ENCODE measurements around the gene CTNND1.

The CTNND1 gene

GRCh38 chr11:57764021-57764420 lies 2.4 kb downstream of the CTNND1 start:
- no peak for DNase-seq (ENCODE audit: low read depth in 2 of 2)

GRCh38 chr11:57764566-57764965 lies 3.0 kb downstream of the CTNND1 start:
- DNase-seq (ENCODE audit: low read depth in 2 of 2) = no peak

DNA sequence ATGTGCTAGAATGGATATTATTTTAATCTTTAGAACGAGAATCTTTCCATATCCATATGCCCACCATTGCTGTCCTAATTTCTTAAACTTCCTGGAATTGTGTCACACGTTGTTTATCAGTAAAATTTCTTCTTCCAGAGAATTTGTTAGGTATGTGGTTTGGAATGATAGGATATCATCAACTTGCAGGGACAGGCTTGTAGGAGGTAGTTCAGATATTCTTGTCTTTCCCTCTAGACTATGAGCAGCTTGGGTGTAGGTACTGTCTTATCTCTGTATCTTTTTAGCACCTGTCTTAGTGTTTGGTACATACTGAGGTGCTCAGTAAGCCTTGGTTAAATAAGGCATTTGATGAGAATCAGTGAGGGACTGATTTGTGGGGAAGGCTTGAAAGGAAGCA lies 3.4 kb downstream of the CTNND1 start:
- DNase-seq (ENCODE audit: low read depth in 2 of 2) = no peak

DNA sequence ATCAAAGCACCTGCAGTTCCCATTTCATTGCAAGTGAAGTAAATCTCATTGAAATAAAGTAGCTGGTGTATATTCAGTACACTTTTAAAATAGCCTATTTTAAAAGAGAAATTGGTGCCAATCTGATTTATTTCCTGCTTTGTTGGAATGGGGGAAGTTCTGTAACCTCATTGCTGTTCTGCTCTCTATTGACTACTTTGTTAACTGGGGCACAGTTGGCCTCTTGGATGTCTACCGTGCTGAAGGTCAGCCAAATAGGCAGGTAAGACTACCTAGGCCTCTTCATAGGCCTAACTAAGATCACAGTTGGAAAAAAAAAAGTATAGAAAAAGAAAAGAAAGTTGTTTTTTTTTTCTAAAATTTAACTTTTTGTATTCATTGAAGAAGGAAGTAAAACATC lies 9.2 kb downstream of the CTNND1 start:
- DNase-seq (ENCODE audit: low read depth in 2 of 2) = no peak

GRCh38 chr11:57771365-57771764 lies 9.8 kb downstream of the CTNND1 start:
- DNase-seq (ENCODE audit: low read depth in 2 of 2) = no peak

GRCh38 chr11:57772562-57772961 lies 11.0 kb downstream of the CTNND1 start:
- no peak for DNase-seq (ENCODE audit: low read depth in 2 of 2)

DNA sequence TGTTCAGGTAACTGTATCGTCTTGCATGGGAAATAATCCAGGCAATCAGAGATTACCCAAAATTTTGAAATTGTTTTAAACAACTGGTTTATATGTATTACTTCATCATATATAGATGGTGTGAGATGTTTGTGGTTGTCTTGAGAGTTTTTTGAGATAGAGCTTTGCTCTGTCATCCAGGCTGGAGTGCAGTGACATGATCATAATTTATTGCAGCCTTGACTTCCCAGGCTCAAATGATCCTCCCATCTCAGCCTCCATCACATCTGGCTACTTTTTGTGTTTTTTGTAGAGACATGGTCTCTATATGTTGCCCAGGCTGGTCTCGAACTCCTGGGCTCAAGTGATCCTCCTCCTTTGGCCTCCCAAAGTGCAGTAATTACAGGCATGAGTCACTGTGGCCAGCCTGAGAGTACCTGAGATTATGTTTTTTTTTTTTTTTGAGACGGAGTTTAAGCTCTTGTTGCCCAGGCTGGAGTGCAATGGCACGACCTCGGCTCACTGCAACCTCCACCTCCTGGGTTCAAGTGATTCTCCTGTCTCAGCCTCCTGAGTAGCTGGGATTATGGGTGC lies 11.5 kb downstream of the CTNND1 start:
- no peak for DNase-seq (ENCODE audit: low read depth in 2 of 2)

GRCh38 chr11:57775491-57775890 lies 13.9 kb downstream of the CTNND1 start:
- DNase-seq (ENCODE audit: low read depth in 2 of 2) = no peak

DNA sequence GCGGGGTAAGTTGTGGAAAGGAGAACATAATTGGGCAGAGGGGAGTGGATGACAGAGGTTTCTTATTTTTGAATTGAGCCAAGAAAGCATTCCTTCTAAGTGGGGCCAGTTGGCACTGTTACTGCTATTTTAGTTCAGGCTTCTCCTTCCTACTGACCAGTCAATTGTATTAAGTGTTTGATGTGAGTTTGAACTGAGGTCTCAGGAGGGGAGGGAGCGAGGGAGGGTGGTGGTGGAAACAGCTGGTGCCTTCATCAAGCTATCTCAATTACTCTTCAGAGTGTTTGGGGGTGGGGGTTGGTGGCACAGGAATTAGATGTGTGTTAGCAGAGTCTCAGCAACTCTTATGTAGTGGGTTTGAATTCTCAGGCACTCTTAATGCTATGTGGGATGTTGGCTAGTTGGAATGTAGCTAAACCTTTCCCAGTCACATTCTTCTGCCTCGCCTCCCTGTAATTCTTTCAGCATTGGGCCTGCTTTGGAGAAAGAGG lies 14.5 kb downstream of the CTNND1 start:
- DNase-seq (ENCODE audit: low read depth in 2 of 2) = no peak

DNA sequence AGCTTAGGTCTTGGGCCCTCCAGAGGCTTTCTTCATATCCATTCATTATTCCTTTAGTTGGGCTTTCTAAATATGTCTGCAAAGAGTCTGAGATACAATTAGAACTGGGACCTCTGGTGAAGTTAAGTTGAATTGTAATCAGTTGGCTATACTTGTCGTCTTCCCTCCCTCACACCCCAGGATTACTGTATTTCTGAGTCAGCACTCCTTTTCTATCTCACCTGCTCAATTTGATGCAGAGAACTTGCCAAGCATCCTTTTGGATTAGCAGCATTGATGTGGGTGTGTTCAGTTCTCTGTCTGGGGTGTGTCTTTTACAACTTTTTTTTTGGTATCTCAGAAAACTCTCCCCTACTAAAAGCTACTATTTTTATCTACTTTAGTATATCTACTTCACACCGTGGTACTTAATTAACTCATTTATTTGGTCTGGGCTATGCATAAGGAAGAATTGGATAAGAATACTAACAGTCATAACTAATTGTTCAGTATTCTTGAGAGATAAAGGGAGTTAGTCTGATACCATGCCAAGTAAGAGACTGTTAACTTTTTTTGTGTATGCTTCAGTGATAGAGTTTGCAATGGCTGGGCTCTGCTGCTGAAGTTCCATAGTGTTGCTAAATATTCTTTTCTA lies 15.1 kb downstream of the CTNND1 start:
- no peak for DNase-seq (ENCODE audit: low read depth in 2 of 2)

GRCh38 chr11:57777969-57778317 lies 16.3 kb downstream of the CTNND1 start:
- DNase-seq (ENCODE audit: low read depth in 2 of 2) = no peak

DNA sequence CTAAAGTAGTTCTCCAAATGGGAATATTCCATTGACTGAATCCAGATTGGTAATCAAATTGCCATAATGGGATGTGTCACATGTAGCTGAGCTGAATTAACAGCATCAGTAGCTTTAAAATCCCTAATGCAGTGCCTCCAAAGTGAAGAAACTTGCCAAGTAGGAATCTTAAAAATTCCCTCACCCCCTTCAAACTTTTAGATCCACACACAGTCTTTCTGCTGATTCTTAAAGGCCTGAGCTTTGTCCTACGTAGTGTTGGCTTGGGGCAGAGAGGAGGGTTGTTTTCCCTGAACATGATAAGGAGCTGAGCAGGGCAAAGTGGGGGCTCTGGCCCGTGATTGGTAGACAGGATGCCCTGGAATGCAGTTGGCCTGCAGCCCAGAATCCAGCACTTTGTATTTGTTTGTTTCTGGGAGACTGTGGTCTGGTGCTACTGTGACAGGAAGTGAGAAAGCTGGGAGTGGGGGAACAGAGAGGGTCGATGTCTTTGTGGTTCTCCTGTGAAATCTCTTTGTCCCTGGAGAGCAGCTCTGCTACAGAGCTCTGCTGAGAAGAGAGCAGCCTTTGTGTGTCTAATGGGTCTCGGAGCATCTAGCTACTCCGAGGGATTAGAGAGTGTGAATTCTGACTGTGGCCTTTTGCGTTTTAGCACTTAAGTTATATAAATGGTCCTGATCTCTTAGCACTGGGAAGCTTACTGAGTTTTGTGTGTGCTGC lies 16.9 kb downstream of the CTNND1 start:
- no peak for DNase-seq (ENCODE audit: low read depth in 2 of 2)

- no peak for DNase-seq (ENCODE audit: low read depth in 2 of 2)
Measured at GRCh38 chr11:57779276-57779675, 17.7 kb downstream of the CTNND1 start.

DNA sequence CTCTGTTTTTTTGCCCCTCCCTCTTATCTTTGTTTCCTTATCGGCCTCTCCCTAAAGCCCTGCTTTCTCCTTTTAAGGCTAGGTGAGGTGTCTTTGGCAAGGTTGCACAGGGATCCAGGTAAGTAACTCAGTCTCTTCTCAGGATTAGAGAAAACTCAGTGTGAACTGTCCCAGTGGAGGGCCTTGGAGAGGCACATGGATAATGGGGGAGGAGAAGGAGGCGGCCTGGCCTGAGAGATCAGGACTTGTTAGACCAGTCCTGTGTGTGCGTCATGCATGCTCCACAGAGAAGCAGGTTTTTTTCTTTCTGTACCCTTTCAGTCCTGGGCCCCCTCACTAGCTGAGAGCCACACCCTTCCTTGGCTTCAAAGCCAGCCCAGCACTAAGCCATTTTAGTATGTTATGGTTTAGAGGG lies 19.9 kb downstream of the CTNND1 start:
- no peak for DNase-seq (ENCODE audit: low read depth in 2 of 2)

GRCh38 chr11:57785072-57785471 lies 23.5 kb downstream of the CTNND1 start:
- DNase-seq (ENCODE audit: low read depth in 2 of 2) = no peak

- DNase-seq (ENCODE audit: low read depth in 2 of 2) = no peak
Measured at GRCh38 chr11:57786436-57786835, 24.8 kb downstream of the CTNND1 start.

GRCh38 chr11:57787006-57787604 lies 25.5 kb downstream of the CTNND1 start:
- no peak for DNase-seq (ENCODE audit: low read depth in 2 of 2)

GRCh38 chr11:57787920-57788702 lies 26.5 kb downstream of the CTNND1 start:
- DNase-seq (ENCODE audit: low read depth in 2 of 2) = no peak

GRCh38 chr11:57788703-57789088 lies 27.1 kb downstream of the CTNND1 start:
- DNase-seq (ENCODE audit: low read depth in 2 of 2) = no peak

GRCh38 chr11:57791321-57792059 lies 29.9 kb downstream of the CTNND1 start:
- DNase-seq (ENCODE audit: low read depth in 2 of 2) = no peak

- peak; percentile 67 to 75 for DNase-seq (ENCODE audit: low read depth in 2 of 2)
Measured at GRCh38 chr11:57792060-57792541, 30.5 kb downstream of the CTNND1 start.
